ENCODE results near the gene UCK2.

DNA sequence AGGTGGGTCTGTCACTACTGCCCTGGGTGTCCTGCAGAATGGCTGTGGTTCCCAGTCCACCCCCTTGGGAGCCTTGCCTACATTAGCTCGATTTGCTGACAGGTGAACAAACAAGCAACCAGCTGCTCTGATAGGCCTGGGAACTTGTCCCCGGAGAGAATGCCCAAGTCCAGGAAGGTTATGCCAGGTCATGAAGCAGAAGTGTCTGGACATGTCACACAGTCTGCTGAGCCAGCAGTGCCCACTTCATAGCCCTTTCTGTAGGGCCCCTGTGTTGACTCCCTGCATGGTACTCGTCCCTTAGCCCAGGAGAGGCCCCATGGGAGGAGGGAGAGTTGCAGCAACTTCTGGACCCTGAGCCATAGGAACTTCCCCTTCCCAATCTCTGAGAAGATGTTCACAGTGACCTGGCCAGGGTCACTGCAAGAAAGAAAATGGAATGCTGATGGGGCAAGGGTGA is 31.0 kb downstream of the UCK2 start:
- TF ChIP-seq ZFP3 (CRISPR knock-in tag; IDR thresholded peaks at IDR 0.05): no peak
- no peak for TF ChIP-seq ZFP30 (CRISPR knock-in tag; IDR thresholded peaks at IDR 0.05)
- no peak for TF ChIP-seq ZNF565 (CRISPR knock-in tag; conservative IDR thresholded peaks at IDR 0.05; ENCODE audit: low read depth)
- no peak for TF ChIP-seq TCF4 (CRISPR knock-in tag; IDR thresholded peaks at IDR 0.05; ENCODE audit: borderline replicate concordance)
- no peak for TF ChIP-seq PPARA (CRISPR knock-in tag; IDR thresholded peaks at IDR 0.05; ENCODE audit: borderline replicate concordance)
- TF ChIP-seq, protein P1, sequence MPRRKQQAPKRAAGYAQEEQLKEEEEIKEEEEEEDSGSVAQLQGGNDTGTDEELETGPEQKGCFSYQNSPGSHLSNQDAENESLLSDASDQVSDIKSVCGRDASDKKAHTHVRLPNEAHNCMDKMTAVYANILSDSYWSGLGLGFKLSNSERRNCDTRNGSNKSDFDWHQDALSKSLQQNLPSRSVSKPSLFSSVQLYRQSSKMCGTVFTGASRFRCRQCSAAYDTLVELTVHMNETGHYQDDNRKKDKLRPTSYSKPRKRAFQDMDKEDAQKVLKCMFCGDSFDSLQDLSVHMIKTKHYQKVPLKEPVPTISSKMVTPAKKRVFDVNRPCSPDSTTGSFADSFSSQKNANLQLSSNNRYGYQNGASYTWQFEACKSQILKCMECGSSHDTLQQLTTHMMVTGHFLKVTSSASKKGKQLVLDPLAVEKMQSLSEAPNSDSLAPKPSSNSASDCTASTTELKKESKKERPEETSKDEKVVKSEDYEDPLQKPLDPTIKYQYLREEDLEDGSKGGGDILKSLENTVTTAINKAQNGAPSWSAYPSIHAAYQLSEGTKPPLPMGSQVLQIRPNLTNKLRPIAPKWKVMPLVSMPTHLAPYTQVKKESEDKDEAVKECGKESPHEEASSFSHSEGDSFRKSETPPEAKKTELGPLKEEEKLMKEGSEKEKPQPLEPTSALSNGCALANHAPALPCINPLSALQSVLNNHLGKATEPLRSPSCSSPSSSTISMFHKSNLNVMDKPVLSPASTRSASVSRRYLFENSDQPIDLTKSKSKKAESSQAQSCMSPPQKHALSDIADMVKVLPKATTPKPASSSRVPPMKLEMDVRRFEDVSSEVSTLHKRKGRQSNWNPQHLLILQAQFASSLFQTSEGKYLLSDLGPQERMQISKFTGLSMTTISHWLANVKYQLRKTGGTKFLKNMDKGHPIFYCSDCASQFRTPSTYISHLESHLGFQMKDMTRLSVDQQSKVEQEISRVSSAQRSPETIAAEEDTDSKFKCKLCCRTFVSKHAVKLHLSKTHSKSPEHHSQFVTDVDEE (CRISPR knock-in tag; IDR thresholded peaks at IDR 0.05): no peak
